Measurements from ENCODE around the gene CDC73.
"Not testable (repeated sequence)": the region's sequence is repeated elsewhere in the genome, so short reads cannot be mapped to it uniquely, and the experiment has no call there.

CDC73 gene

DNA sequence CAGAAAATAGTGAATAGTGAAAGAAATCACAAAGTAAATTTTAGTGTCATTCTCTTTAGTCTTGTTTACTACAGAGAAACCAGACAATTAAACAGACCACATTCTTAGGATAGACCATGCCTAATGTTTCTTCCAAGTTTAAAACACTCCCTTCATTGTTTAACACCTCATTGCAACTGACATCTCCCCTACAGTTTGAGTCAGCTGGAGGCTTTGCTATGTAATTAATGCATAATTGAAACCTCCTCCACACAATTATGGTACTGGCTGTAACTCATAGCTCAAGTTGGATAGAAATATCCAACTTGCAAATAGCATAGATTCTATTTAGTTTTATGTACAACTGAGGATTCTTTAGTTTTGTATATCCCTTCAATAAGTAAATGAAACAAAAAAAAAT lies 99.8 kb downstream of the CDC73 start:
- H3K18ac ChIP-seq (ENCODE audit: low read length): no peak overlapping the region
- H3K4ac ChIP-seq (ENCODE audit: low read depth, low read length): no peak overlapping the region
- H3K23ac ChIP-seq (ENCODE audit: low read length): no peak overlapping the region
- no peak overlapping the region for H3K27ac ChIP-seq (ENCODE audit: low read depth, low read length)
- H2BK5ac ChIP-seq (ENCODE audit: low read length): no peak overlapping the region
- H2BK120ac ChIP-seq (ENCODE audit: low read depth, low read length): no peak overlapping the region
- H3K79me1 ChIP-seq (ENCODE audit: low read length): peaks cover 2% of the 10 kb centered on the region
- H4K8ac ChIP-seq (ENCODE audit: low read depth, low read length): no peak overlapping the region
- H3K79me2 ChIP-seq (ENCODE audit: control insufficient read depth, insufficient read depth, low read length): no peaks in the 10 kb centered on the region
- no peaks in the 10 kb centered on the region for H3K27me3 ChIP-seq (ENCODE audit: insufficient read depth, low read length, poor library complexity)
- DNase-seq: peak; percentile 23
- peaks cover 2% of the 10 kb centered on the region for H3K4me1 ChIP-seq (ENCODE audit: control insufficient read depth, low read depth, low read length)
- no peak overlapping the region for H4K5ac ChIP-seq (ENCODE audit: low read length)
- no peak overlapping the region for H3K4me2 ChIP-seq (ENCODE audit: low read length)
- H3K4me3 ChIP-seq (ENCODE audit: low read length): no peak overlapping the region
- H3K9ac ChIP-seq (ENCODE audit: low read length): no peak overlapping the region
- no peak overlapping the region for H2BK15ac ChIP-seq (replicated peaks; ENCODE audit: low read depth)
- no peaks in the 10 kb centered on the region for H3K36me3 ChIP-seq (ENCODE audit: control insufficient read depth, insufficient read depth, low read length)
- no peak overlapping the region for H2AK5ac ChIP-seq (ENCODE audit: low read length)
- no peak overlapping the region for H3K56ac ChIP-seq (ENCODE audit: low read length)

DNA sequence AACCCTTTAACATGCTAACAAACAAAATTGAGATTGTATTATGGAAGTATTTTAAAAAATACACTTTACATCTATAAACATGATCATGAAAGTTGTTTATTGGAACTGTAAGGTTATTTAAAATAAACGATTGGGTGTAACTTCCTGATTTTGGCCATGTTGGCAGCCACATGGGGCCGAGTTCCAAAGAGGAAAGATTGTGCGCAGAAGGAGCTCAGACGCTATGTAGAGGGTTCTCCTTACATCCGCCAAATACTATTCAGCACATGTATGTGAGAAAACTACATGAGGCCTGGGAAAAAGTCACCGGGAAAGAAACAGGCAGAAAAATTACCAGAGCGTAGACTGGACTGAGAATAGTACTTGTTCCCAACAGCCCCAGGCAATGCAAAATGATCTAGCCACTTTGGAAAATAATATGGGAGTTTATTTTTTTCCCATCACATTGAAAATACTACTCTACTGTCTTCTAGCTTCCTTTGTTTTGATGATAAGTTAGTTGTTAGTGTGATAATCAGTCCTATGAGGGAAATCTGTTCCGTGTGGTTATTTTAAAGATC lies 100.3 kb downstream of the CDC73 start:
- H3K9ac ChIP-seq (ENCODE audit: low read length): no peak overlapping the region
- H3K23ac ChIP-seq (ENCODE audit: low read length): no peak overlapping the region
- H3K36me3 ChIP-seq (ENCODE audit: control insufficient read depth, insufficient read depth, low read length): no peaks in the 10 kb centered on the region
- no peak overlapping the region for H2BK5ac ChIP-seq (ENCODE audit: low read length)
- no peak overlapping the region for H2BK120ac ChIP-seq (ENCODE audit: low read depth, low read length)
- no peak overlapping the region for H4K5ac ChIP-seq (ENCODE audit: low read length)
- no peak overlapping the region for H3K4ac ChIP-seq (ENCODE audit: low read depth, low read length)
- no peaks in the 10 kb centered on the region for H3K79me2 ChIP-seq (ENCODE audit: control insufficient read depth, insufficient read depth, low read length)
- H2BK15ac ChIP-seq (replicated peaks; ENCODE audit: low read depth): no peak overlapping the region
- no peak overlapping the region for H2AK5ac ChIP-seq (ENCODE audit: low read length)
- no peak overlapping the region for H3K56ac ChIP-seq (ENCODE audit: low read length)
- H3K27ac ChIP-seq (ENCODE audit: low read depth, low read length): no peak overlapping the region
- H3K4me2 ChIP-seq (ENCODE audit: low read length): no peak overlapping the region
- no peaks in the 10 kb centered on the region for H3K27me3 ChIP-seq (ENCODE audit: insufficient read depth, low read length, poor library complexity)
- no peak overlapping the region for H3K18ac ChIP-seq (ENCODE audit: low read length)
- peaks cover 2% of the 10 kb centered on the region for H3K79me1 ChIP-seq (ENCODE audit: low read length)
- peaks cover 2% of the 10 kb centered on the region for H3K4me1 ChIP-seq (ENCODE audit: control insufficient read depth, low read depth, low read length)
- H3K4me3 ChIP-seq (ENCODE audit: low read length): no peak overlapping the region
- no peak for DNase-seq
- no CpG with 5 or more reads among the region's 8 CpGs for WGBS (ENCODE audit: extremely low coverage, insufficient coverage, low lambda C conversion rate)
- H4K8ac ChIP-seq (ENCODE audit: low read depth, low read length): no peak overlapping the region

DNA sequence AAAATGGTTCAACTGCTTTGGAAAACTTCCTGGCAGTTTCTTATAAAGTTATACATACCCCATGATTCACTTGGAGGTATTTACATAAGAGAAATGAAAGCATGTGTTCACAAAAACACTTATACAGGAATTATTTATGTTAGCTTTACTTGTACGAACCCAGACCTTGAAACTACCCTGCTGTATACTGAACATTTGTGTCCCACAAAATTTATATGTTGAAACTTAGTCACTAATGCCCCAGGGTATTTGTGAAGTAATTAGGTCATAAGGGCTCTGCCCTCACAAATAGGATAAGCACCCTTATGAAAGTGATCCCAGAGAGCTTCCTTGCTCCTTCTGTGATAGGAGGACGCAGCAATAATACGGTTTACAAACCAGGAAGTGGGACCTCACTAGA lies 107.3 kb downstream of the CDC73 start:
- no peak overlapping the region for H3K27ac ChIP-seq (ENCODE audit: low read depth, low read length)
- no CpG with 5 or more reads among the region's 3 CpGs for WGBS (ENCODE audit: extremely low coverage, insufficient coverage, low lambda C conversion rate)

DNA sequence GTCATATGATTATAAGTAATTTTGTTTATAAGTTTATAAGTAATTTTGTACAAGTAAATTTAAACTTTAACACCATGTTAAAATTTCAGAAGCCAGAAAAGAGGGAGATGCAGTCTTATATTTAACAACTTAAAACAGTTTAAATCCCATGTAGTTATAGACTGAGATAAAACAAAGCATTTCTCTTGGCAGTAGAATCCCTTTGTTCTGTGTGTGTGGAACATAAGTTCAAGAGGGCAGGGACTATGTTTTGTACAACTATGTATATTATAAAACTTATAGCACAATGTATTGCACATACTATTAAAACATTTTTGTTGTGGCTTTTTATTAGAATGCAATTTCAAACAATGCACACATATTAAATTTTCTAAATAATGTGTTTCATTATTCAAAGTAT lies 109.3 kb downstream of the CDC73 start:
- not testable (repeated sequence) for H3K23ac ChIP-seq (ENCODE audit: low read length); H3K79me1 ChIP-seq (ENCODE audit: low read length)

More for the DNA sequence above, 107.3 kb downstream of the CDC73 start:
- no peak overlapping the region for H4K5ac ChIP-seq (ENCODE audit: low read length)
- no peak overlapping the region for H3K18ac ChIP-seq (ENCODE audit: low read length)
- H3K4ac ChIP-seq (ENCODE audit: low read depth, low read length): no peak overlapping the region
- no peaks in the 10 kb centered on the region for H3K79me2 ChIP-seq (ENCODE audit: control insufficient read depth, insufficient read depth, low read length)
- H3K56ac ChIP-seq (ENCODE audit: low read length): no peak overlapping the region
- H3K23ac ChIP-seq (ENCODE audit: low read length): no peak overlapping the region
- no peaks in the 10 kb centered on the region for H3K27me3 ChIP-seq (ENCODE audit: insufficient read depth, low read length, poor library complexity)
- H3K79me1 ChIP-seq (ENCODE audit: low read length): peaks cover 3% of the 10 kb centered on the region
- H3K36me3 ChIP-seq (ENCODE audit: control insufficient read depth, insufficient read depth, low read length): no peaks in the 10 kb centered on the region
- H4K8ac ChIP-seq (ENCODE audit: low read depth, low read length): no peak overlapping the region
- no peak overlapping the region for H2BK5ac ChIP-seq (ENCODE audit: low read length)
- H2AK5ac ChIP-seq (ENCODE audit: low read length): no peak overlapping the region
- H3K4me2 ChIP-seq (ENCODE audit: low read length): no peak overlapping the region
- no peak overlapping the region for H2BK15ac ChIP-seq (replicated peaks; ENCODE audit: low read depth)
- no peak overlapping the region for H2BK120ac ChIP-seq (ENCODE audit: low read depth, low read length)
- no peak for DNase-seq
- no peak overlapping the region for H3K4me3 ChIP-seq (ENCODE audit: low read length)
- H3K4me1 ChIP-seq (ENCODE audit: control insufficient read depth, low read depth, low read length): no peaks in the 10 kb centered on the region
- no peak overlapping the region for H3K9ac ChIP-seq (ENCODE audit: low read length)

DNA sequence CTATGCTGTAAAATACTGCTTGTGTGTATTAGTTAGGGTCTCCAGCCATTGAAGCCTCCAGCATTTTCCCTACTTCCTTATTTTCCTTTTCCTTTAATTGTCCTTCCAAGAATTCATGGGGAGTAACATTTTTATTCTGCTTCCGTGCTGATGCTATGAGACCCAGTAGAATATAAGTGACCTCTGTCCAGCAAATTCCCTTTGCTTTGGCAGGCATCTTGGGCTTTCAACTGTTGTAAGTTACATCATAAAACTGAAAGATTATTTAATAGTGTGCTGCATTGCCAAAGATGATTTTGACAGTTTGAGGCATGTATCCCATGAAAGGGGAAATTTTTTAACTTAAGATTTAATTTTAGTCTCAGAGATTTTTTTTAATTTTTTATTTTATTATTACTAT lies 112.7 kb downstream of the CDC73 start:
- H3K23ac ChIP-seq (ENCODE audit: low read length): no peak overlapping the region
- H3K4me2 ChIP-seq (ENCODE audit: low read length): no peak overlapping the region
- no peak overlapping the region for H4K5ac ChIP-seq (ENCODE audit: low read length)
- H2BK120ac ChIP-seq (ENCODE audit: low read depth, low read length): no peak overlapping the region
- no peak overlapping the region for H2BK15ac ChIP-seq (replicated peaks; ENCODE audit: low read depth)
- no peak overlapping the region for H2BK5ac ChIP-seq (ENCODE audit: low read length)
- no peak overlapping the region for H3K18ac ChIP-seq (ENCODE audit: low read length)
- no peaks in the 10 kb centered on the region for H3K79me1 ChIP-seq (ENCODE audit: low read length)
- H2AK5ac ChIP-seq (ENCODE audit: low read length): no peak overlapping the region
- H3K36me3 ChIP-seq (ENCODE audit: control insufficient read depth, insufficient read depth, low read length): no peaks in the 10 kb centered on the region
- no peak for DNase-seq
- H3K9ac ChIP-seq (ENCODE audit: low read length): no peak overlapping the region
- no CpG with 5 or more reads among the region's 1 CpG for WGBS (ENCODE audit: extremely low coverage, insufficient coverage, low lambda C conversion rate)
- H3K56ac ChIP-seq (ENCODE audit: low read length): no peak overlapping the region
- no peaks in the 10 kb centered on the region for H3K79me2 ChIP-seq (ENCODE audit: control insufficient read depth, insufficient read depth, low read length)
- no peak overlapping the region for H3K4me3 ChIP-seq (ENCODE audit: low read length)
- H3K4me1 ChIP-seq (ENCODE audit: control insufficient read depth, low read depth, low read length): no peaks in the 10 kb centered on the region
- no peak overlapping the region for H3K4ac ChIP-seq (ENCODE audit: low read depth, low read length)
- no peak overlapping the region for H3K27ac ChIP-seq (ENCODE audit: low read depth, low read length)
- H3K27me3 ChIP-seq (ENCODE audit: insufficient read depth, low read length, poor library complexity): no peaks in the 10 kb centered on the region
- no peak overlapping the region for H4K8ac ChIP-seq (ENCODE audit: low read depth, low read length)

More for the DNA sequence above, 109.3 kb downstream of the CDC73 start:
- not testable (repeated sequence) for H3K18ac ChIP-seq (ENCODE audit: low read length); H3K79me2 ChIP-seq (ENCODE audit: control insufficient read depth, insufficient read depth, low read length); DNase-seq; H3K4me3 ChIP-seq (ENCODE audit: low read length); H3K27me3 ChIP-seq (ENCODE audit: insufficient read depth, low read length, poor library complexity); H3K56ac ChIP-seq (ENCODE audit: low read length); H3K4ac ChIP-seq (ENCODE audit: low read depth, low read length); H3K36me3 ChIP-seq (ENCODE audit: control insufficient read depth, insufficient read depth, low read length); H3K4me2 ChIP-seq (ENCODE audit: low read length); H4K5ac ChIP-seq (ENCODE audit: low read length); H2AK5ac ChIP-seq (ENCODE audit: low read length); H2BK5ac ChIP-seq (ENCODE audit: low read length); H2BK120ac ChIP-seq (ENCODE audit: low read depth, low read length); H4K8ac ChIP-seq (ENCODE audit: low read depth, low read length); H3K4me1 ChIP-seq (ENCODE audit: control insufficient read depth, low read depth, low read length); H3K9ac ChIP-seq (ENCODE audit: low read length); H2BK15ac ChIP-seq (replicated peaks; ENCODE audit: low read depth); H3K27ac ChIP-seq (ENCODE audit: low read depth, low read length)

DNA sequence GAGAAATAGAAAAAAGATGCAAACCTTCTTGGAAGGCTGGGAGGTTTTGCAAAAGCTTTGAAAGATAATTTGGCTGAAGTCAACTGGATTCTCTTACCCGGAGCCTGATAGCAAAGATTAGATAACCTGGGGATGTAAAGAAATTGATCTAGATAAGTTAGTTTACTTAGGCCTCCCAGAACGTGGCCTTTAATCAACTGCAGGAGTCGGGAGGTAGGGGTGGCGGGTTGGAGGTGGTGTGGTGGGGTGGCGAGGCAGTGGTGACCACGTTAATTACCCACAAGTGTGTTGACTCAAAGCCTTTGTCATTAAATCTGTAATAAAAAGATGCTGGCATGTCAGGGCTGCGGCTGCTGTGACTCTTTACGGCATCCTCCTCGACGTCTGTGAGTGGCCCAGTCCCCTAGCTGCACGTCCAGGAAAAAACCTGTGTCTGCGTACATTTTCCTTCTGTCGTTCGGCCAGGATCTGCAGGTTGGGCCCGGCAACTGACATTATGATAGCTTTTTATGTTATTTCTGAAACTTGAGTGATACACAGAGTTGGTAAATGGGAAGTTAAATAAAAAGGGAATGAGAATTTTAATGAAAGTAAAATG lies 115.6 kb downstream of the CDC73 start:
- Histone ChIP-seq H2BK120ac (ENCODE audit: low read depth, low read length) (no peak overlapping the region), H3K27me3 (ENCODE audit: insufficient read depth, low read length, poor library complexity) (no peaks in the 10 kb centered on the region), H4K5ac (ENCODE audit: low read length) (no peak overlapping the region), H3K27ac (ENCODE audit: low read depth, low read length) (no peak overlapping the region), H3K4ac (ENCODE audit: low read depth, low read length) (no peak overlapping the region), H3K4me3 (ENCODE audit: low read length) (no peak overlapping the region), H3K4me2 (ENCODE audit: low read length) (no peak overlapping the region), H3K9ac (ENCODE audit: low read length) (no peak overlapping the region), H3K79me1 (ENCODE audit: low read length) (peaks cover 4% of the 10 kb centered on the region), H3K23ac (ENCODE audit: low read length) (no peak overlapping the region), H2BK15ac (replicated peaks; ENCODE audit: low read depth) (no peak overlapping the region), H2BK5ac (ENCODE audit: low read length) (no peak overlapping the region), H3K18ac (ENCODE audit: low read length) (no peak overlapping the region), H2AK5ac (ENCODE audit: low read length) (no peak overlapping the region), H3K36me3 (ENCODE audit: control insufficient read depth, insufficient read depth, low read length) (no peaks in the 10 kb centered on the region), H3K79me2 (ENCODE audit: control insufficient read depth, insufficient read depth, low read length) (no peaks in the 10 kb centered on the region), H3K56ac (ENCODE audit: low read length) (no peak overlapping the region), H3K4me1 (ENCODE audit: control insufficient read depth, low read depth, low read length) (no peaks in the 10 kb centered on the region), H4K8ac (ENCODE audit: low read depth, low read length) (no peak overlapping the region)
- peak; percentile 77 for DNase-seq
- WGBS (ENCODE audit: extremely low coverage, insufficient coverage, low lambda C conversion rate): no CpG with 5 or more reads among the region's 15 CpGs

Measured in mesendoderm (in vitro differentiated cells).